Activated T-helper 1 cell treated with anti-CD3 and anti-CD28 coated beads, Interleukin-2, amount 50 U/mL, for 16 hours (primary cell): ENCODE results near the gene RPUSD4.
A peak's percentile ranks its signal among the peaks of the same experiment; 100 is the strongest.
"Not testable (repeated sequence)": the region's sequence is repeated elsewhere in the genome, so short reads cannot be mapped to it uniquely, and the experiment has no call there.

Experiments
- DNase-seq, 2 donors: peaks; one replicate each; pipeline ENCODE4 v3.0.0-alpha.2; 2020; ENCODE audit warnings: low read depth in 1 of 2, low spot score in 1 of 2

Gene RPUSD4

GRCh38 chr11:126211236-126212088 lies at the start of gene RPUSD4, which contains the start of gene FAM118B:
Gene RPUSD4 (minus strand): TSS chr11:126211650. CDS start chr11:126211638, 12 bp downstream.
Gene FAM118B (plus strand): TSS chr11:126211782. CDS start chr11:126235002, 23,220 bp downstream.
- peak; percentile 97 to 99 for DNase-seq

- DNase-seq, result no peak
These were observed 46.3 kb upstream of the RPUSD4 start for GRCh38 chr11:126257764-126258163.

GRCh38 chr11:126257144-126257543 lies 45.7 kb upstream of the RPUSD4 start:
- DNase-seq, result no peak

GRCh38 chr11:126256216-126256615 lies 44.8 kb upstream of the RPUSD4 start:
- no peak for DNase-seq

- not testable (repeated sequence) for DNase-seq
These were observed 44.1 kb upstream of the RPUSD4 start for GRCh38 chr11:126255507-126255906.

GRCh38 chr11:126254819-126255218 lies 43.4 kb upstream of the RPUSD4 start:
- no peak for DNase-seq

- DNase-seq, result no peak
These were observed 41.8 kb upstream of the RPUSD4 start for GRCh38 chr11:126253265-126253664.

GRCh38 chr11:126246636-126247035 lies 35.2 kb upstream of the RPUSD4 start:
- no peak for DNase-seq

- DNase-seq, result no peak
These were observed 21.9 kb upstream of the RPUSD4 start for GRCh38 chr11:126233391-126233790.

GRCh38 chr11:126232683-126233082 lies 21.2 kb upstream of the RPUSD4 start:
- no peak for DNase-seq

- DNase-seq, result no peak
These were observed 20.4 kb upstream of the RPUSD4 start for GRCh38 chr11:126231725-126232459.

- no peak for DNase-seq
These were observed 18.5 kb upstream of the RPUSD4 start for GRCh38 chr11:126229858-126230540.

- no peak for DNase-seq
These were observed 15.1 kb upstream of the RPUSD4 start for GRCh38 chr11:126226334-126227084.

GRCh38 chr11:126225295-126225665 lies 13.8 kb upstream of the RPUSD4 start:
- no peak for DNase-seq

- no peak for DNase-seq
These were observed 13.3 kb upstream of the RPUSD4 start for GRCh38 chr11:126224647-126225294.

- no peak for DNase-seq
These were observed 8.1 kb upstream of the RPUSD4 start for GRCh38 chr11:126219547-126219946.

- no peak for DNase-seq
These were observed 6.0 kb upstream of the RPUSD4 start for GRCh38 chr11:126217491-126217890.

- no peak for DNase-seq
These were observed 5.3 kb upstream of the RPUSD4 start for GRCh38 chr11:126216526-126217305.

- no peak for DNase-seq
These were observed 3.4 kb upstream of the RPUSD4 start for GRCh38 chr11:126214841-126215240.

- DNase-seq, result no peak
These were observed 3.0 kb upstream of the RPUSD4 start for GRCh38 chr11:126214441-126214840.
